Measurements from ENCODE around the gene NHSL1.

The NHSL1 gene

DNA sequence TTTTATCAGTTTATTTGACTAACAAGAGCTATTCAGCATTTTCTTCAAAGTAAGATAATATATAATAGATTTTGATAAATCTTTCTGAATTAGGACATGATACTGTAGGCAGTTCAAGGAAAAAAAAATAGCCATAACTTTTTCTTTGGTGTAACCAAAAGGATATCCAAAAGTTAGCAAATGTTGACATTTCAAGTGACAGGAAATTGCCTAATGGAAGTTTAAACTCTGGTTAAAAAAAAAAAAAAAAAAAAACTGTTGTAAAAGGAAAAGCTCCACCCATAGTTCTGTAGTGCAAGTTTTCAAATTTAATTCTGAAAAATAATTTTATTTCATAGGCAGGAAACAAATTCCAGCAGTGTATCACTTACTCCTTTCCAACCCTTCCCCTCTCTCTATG, 76.4 kb downstream of the NHSL1 start:
- no peak for DNase-seq

DNA sequence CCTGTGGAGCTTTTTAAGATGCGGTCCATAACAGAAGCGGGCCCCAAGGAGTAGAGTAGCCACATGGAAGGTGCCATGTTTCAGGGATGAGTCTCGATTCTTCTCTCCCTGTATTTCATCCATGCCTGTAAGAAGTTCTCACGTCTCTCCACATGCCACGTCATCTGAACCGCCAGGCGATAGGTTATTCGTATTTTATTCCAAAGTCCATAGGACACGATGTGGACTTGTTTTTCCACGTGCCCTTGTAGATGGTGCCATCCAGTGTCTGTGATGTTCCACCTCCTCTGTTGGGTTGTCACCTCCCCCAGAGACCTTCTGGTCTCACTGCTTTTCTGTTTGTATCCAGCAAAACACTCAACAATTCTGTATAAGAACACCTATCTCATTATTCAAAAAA, 77.7 kb downstream of the NHSL1 start:
- no peak for DNase-seq

DNA sequence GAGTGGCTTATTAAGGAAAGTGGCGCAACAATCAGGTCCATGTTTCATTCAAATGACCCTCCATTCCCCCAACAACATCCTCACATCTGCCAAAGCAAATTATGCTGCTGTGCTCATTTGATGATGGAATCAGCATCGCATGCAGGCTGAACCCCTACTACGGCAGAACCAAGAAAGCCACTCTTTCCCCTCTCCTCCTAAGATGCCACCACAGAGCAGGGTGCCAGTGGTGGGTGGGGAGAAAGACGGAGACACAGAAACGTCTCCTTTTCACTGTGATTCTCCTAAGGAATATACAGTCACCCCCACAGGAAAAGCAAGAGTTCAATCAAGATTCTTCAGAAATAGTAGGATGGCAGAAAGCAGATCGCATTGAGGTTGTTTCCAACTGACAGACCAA, 78.2 kb downstream of the NHSL1 start:
- DNase-seq = no peak

DNA sequence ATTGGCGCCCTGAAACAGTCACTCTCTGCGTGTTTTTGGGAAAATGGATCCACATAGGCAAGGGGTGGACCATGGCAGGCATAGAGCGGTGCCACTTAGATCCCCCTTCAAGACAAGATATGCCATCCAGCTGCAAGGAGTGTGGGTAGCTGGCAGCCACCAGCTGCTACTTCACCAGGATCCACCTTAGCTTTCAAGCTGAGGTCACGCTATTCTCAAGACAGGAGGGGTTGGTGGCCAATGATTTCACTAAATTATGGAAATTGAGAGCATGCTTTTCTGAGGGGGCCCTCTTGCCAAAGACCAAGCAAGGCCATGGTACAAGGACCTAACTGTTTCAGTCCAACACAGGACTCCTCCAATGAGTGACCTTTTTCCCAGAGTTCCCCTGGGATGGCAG, 78.9 kb downstream of the NHSL1 start:
- no peak for DNase-seq

DNA sequence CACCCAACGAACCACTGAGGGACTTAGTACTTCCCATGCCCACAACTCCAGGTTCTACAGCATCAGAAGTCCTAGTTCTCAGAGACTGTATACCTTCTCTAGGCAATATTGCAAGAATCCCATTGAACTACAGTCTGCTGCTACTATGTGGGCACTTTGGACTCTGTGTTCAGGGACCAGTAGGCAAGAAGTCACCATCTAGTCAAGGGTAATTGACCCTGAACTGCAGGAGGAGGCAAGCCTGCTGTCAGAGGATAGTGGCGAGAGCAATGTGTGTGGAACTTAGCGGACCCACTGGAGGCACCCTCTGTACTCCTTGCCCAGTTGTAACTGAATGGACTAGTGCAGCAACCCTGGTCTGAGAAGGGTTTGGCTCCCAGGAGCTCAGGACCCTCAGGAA, 79.5 kb downstream of the NHSL1 start:
- no peak for DNase-seq

DNA sequence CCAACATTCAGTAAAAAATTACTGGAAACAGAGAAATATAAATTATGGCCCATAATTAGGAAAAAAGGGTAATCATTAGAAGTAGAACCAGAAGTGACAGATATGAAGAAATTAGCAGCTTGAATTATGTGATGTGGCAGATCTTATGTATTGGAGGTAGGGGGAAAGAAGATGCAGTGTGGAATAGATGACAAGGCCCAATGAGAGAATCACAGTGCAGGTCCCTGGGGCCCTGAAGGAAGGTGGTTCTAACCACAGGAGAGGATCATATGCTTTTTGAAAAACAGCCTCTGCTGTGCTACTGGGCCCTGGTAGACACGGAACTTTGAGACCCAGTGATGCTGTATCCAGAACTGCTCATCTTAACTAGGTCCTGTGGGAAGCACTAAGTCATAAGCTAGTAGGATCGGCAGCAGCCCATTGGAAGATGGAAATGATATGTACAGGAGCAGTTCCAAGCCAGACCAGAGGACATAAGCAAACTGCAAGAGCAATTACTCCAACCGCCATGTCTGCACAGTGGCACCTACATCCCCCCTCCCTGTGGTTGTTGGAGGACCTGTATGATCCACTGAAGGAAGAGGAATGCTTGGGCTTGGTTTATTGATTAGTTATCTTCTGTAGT, 81.1 kb downstream of the NHSL1 start:
- no peak for DNase-seq

DNA sequence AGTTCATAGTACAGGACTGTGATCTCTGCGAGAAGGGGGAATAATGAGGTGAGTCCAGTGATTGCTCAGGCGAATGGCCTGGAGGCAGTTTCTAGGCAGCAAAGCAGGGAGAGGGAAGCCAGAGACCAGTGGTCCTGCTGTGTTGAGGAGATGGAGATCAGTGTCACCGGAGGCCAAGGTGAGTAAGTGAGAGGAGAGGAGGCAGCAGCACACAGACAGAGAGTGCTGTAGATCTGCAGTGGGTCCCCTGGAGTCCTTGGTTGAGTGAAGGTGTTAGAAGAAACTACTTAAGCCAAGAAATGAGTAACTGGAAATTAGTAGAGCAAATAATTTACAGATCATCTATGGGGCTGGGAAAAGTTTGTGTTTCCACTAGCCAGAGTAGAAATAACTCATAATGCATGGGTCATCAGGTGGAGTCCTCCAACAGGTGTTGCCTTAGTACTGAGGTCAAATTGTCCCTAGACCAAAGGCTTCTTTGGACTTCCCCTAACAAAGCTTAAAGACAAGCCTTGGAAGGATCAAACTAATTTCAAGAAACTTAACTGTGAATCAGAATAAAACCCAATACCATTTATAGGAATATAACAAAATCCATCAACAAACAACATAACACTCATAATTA, 81.7 kb downstream of the NHSL1 start:
- DNase-seq = no peak

DNA sequence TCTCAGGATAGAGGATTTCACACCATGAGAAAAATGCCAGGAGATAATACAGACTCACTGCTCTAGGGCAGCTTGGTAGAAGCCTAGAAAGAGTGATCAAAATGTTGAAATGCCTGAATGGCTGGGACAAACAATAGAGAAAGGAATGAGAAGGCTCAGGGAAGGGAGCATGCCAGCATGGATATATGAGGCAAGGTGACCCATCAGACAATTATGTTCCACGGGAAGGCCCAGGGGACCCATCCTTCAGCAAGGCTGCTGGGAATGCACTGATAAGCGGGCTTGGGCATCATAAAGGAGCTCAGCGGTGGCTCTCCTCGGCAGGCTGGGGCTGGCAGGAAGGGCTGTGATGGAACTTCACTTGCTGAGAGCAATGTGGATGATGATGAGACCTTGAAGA, 83.1 kb downstream of the NHSL1 start:
- DNase-seq = no peak

DNA sequence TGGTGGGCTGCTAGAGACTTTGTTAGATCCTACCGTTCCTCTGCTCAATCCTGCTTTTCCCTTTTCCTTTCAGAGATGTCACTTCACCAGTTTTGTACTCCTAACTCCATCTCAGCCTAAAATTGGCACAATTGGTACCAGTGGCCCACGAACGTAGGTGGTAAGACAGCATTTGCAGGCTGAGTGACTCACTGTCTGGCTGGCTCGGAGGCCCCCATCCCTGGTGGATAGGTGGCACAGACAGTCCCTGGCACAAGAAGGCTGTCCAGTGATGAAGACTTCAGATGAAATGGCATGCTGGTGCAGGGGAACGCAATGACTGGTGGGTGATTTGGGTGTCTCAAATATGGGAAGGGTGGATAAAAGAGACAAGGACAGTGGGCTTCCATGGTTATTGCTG, 84.2 kb downstream of the NHSL1 start:
- DNase-seq = no peak

DNA sequence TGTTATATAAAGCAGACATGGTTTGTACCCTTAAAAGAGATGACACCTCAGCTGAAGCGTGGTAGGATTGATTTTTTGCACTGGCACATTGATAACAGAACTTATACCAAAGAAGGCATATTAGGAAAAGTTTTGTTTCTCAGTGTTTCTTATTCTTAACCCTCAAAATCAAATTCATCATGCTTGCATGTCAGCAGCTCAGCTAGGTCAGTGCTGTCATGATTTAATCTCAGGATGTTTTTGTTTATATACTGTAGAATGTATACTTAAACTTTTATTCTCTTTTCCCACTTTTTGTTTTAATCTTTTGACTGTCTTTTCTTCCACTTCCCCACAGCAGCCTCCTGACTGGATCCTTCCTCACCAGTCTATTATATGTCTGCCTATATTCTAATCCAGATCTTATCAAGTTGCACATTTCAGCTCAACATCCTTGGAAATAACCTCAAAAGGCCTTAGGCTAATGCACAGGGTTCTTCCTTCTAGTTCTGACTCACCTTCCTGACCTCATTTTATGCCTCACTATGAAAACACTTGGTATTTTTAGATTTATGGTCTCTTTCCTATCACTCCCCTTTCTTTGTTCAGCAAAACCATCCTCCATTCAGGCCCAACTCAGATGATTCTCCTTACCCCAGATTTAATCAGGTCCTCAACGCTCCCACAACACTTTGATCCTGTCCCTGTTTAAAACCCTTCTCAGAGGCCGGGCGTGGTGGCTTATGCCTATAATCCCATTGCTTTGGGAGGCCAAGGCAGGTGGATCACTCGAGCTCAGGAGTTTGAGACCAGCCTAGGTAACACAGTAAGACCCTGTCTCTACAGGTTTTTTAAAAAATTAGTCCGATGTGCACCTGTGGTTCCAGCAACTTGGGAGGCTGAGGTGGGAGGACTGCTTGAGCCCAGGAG, 88.1 kb downstream of the NHSL1 start:
- no peak for DNase-seq

DNA sequence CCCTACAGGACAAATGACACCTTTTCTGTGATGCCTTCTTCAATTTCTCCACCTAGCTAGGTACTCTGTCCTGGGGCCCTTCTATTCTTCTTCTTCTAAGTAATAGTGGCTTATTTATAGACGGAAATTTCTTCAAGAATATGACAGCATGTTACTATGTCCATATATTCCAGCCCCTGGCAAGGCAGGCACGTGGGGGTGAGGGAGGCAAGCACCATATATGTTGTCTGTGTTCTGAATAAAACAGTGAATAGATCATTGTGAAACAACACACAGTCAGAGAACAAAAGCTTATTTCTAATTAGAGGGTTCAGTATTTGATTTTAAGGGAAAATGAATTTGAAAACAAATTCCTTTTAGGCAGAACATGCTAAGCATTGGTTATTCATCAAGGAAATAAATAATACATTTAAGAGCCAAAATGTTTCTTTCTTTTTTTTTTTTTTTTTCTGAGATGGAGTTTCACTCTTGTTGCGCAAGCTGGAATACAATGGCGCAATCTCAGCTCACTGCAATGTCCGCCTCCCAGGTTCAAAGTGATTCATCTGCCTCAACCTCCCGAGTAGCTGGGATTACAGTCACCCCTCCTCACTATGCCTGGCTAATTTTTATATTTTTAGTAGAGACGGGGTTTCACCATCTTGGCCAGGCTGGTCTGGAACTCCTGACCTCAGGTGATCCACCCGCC, 89.1 kb downstream of the NHSL1 start:
- no peak for DNase-seq

DNA sequence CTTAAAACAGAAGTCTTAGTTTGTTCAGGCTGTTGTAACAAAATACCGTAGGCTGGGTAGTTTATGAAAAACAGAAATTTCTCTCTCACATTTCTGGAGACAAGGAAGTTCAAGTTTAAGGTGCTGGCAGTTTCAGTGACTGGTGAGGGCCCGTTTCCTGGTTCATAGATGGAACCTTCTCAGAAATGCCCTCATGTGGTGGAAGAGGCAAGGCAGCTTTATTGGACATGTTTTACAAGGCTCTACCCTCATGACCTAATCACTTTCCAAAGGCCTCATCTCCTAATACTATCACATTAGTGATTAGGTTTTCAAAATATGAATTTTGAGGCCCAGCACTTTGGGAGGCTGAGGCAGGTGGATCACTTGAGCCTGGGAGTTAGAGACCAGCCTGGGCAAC, 92.9 kb downstream of the NHSL1 start:
- no peak for DNase-seq

DNA sequence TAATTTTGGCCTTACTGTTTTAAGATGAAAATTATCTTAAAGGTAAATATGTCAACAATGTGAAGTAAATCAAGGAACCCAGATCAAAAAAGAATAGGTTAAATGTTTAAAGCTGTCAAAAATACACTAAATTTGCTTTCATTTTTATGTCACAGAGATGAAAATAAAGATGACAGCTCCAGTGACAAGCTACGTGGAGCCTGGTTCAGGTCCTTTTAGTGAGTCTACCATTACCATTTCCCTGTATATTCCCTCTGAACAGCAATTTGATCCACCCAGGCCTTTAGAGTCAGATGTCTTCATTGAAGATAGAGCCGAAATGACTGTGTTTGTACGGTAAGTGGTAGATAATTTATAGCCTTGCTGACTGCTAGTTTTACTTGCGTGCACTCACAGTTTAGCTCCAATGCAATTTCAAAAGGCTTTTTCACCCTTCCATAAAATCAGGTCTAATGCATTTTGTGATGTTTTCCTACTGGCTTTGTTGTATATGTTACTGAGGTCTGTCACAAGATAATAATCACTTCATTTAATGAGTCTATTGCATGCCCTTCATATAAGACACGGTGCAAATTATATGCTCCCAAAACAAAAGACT, 93.4 kb downstream of the NHSL1 start:
- DNase-seq = no peak

DNA sequence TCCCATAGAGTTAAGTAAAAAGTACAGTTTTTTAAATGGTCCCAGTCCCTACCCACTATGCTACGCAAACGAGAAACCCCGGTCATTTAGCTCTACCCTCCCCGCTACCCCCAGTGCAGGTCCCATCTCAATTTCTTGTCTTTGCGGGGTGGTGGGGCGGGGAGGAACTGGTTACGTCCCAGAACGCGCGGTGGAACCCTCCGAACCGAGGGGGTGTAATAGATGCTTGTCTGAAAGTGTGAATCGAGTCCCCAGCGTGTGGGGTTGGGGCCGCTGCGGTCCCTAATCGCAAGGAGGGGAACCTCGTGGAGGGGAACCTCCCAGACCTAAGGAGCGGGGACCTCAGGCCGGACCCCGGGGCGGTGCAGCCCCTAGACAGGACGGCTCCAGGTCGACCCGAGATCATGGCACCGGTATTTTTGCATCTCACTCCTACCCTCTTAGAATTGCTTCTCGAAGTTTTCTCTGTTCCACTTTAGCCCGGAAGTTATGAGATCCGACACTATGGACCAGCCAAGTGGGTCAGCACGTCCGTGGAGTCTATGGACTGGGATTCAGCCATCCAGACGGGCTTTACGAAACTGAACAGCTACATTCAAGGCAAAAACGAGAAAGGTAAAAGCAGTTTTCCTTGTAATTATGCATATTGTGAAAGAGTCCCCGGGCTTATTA, 94.5 kb downstream of the NHSL1 start:
- DNase-seq = peak; percentile 21

DNA sequence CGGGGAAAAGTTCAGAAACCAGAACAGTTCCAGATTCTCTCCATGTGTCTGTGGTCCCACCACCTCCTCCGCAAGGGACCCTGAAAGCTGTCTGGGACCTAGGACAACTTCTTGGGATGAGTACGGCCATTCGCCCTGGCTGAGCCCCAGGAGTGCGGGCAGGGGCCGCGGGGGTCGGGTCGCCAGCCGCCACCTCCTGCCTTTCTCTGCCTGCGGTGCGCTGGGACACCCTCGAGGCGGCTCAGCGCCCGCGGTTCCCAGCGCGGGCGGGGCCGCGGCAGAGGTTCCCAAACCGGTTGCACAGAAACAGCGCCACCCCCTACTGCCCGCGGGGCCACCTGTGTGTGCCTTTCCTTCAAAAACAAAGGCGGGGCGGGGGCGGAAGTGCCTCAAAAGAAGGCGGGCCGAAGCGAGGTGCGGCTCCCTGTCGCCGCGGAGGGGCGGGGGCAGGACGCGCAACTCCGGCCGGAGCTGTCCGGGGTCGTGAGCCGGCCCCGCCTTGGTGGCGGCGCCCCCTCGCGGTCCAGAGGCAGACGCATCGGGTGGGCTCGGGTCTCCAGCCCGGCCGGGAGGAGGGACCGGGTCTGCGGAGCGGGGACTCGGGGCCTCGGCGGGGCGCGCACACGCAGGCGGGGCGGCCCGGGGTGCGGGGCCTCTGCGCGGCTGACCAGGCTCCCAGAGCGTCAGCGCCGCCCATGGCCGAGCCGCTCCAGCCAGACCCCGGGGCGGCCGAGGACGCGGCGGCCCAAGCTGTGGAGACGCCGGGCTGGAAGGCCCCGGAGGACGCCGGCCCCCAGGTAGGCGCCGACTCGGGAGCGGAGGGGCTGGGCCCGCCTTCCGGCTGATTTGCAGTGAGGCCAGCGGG, 95.3 kb downstream of the NHSL1 start, which contains the start of gene HEBP2:
TSS of gene HEBP2 (plus strand) at position 423 of the 865 bp plus-strand sequence. CDS start at position 696, 273 bp downstream.
- DNase-seq = peak; percentile 85

DNA sequence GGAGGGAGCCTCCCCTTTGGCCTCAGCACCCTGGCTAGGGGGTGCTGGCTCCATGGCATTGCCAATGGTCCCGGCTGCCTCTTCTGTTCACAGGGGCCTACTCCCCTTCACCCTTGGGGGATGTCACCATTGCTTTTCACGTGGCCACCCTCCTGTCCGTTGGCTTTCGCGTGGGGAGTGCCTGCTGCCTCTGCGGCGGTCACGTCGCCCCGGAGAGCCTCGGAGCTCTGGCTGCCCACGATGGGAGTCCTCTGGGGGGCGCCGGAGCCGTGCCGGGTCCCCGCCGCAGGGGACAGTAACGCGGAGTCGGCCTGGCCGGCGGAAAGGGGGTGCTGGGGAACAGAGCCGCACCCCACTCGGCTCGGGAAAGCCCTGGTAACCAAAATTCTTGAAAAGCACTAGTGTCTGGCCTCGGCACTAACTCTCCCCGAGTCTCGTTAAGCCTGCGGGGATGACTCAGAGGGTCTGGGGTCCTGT, 95.9 kb downstream of the NHSL1 start:
- peak; percentile 29 for DNase-seq

DNA sequence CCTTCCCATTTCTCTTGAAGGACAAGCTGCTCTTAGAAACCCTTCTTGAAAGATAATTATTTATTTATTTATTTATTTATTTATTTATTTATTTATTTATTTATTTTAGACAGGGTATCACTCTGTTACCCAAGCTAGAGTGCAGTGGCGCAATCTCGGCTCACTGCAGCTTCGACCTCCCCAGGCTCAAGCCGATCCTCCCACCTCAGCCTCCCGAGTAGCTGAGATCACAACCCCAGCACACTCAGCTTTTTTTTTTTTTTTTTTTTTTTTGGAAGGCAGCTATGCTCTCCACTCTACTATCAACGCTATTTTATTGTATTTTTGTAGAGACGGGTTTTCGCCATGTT, 96.5 kb downstream of the NHSL1 start:
- DNase-seq = no peak

DNA sequence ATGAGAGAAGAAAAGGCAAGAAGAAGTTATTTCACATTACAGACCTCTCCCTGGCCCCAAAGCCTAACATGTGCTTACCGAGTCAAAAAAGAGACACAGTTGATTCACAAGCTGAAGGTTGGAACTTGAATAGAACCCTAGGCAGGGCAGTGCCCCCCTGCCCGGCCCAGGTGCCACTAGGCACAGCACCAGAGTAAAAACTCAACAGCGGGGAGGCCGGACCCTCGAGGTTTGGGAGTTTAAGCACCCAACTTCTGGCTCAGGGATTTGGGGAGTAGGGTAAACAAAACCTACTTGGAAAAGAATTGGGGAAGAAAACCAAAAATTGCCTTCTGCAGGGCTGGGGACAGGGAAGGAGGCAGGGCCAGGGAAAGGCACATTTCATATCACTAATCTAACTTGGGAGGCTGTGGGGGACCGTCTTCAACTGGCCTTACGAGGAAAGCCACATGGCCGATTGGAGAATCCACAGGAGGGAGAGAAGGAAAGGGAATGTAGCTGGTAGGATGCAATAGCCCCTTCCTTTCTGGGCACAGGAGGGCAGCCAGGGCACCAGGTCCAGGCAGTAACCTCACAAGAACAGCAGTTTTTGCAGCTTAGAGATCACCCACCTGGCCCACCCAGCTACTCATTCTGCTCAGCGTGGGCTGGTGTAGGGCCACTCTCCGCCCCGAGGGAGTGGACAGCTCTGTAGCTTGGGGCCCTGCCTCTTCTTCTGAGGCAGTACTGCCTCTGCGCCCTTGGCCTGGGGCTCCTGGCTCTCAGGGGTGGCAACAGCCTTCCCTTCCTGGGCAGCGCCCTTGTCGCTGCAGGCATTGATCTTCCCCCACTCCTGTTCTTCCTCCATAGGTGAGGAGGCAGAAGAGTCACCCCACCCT, 97.1 kb downstream of the NHSL1 start:
- no peak for DNase-seq

DNA sequence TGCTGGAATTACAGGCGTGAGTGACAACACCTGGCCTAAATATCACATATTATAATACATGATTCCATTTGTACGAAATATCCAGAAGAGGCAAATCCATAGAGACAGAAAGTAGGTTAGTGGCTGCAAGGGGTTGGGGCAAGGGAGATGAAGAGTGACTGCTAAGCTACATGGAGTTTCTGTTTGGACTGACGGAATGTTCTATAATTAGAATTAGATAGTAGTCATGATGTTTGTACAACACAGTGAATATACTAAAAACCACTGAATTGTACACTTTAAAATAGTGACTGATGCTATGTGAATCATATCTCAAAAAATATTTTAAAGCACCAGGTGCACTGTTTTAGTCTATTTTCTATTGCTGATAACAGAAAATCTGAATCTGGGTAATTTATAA, 99.0 kb downstream of the NHSL1 start:
- DNase-seq = no peak

Data from activated CD8-positive, alpha-beta memory T cell treated with anti-CD3 and anti-CD28 coated beads, Interleukin-2, amount 50 U/mL, for 4 hours (primary cell).